Astrocyte (in vitro differentiated cells and primary cell): ENCODE measurements around the gene GLYATL1. TPM values are rescaled to one million over a fixed set of nuclear protein-coding genes. Genes with fewer than 3 reads are reported as not detected.

Experiments used
- DNase-seq: peaks from one replicate; pipeline ENCODE4 v3.0.0-alpha.2; 2010; ENCODE audit warnings: low read depth
- FAIRE-seq: peaks from 2 replicates; lab custom pipeline; 2011; peaks lifted over from hg19 to GRCh38; lab: Jason Lieb, UNC
- H2AFZ ChIP-seq: 2 replicates; pipeline ENCODE4 v1.6.0; 2012; ENCODE audit warnings: low read depth, low read length, inconsistent platforms
- H3K27ac ChIP-seq: 2 replicates; pipeline ENCODE4 v1.5.1; 2011; ENCODE audit warnings: low read depth, low read length, inconsistent platforms
- H3K27me3 ChIP-seq: 2 replicates; pipeline ENCODE4 v1.6.0; 2011; ENCODE audit warnings: low read length, inconsistent platforms; ENCODE audit not compliant: insufficient read depth
- H3K36me3 ChIP-seq: 2 replicates; pipeline ENCODE4 v1.5.1; 2011; ENCODE audit warnings: low read length, inconsistent platforms; ENCODE audit not compliant: insufficient read depth
- H3K4me1 ChIP-seq: 2 replicates; pipeline ENCODE4 v1.5.1; 2011; ENCODE audit warnings: low read length, inconsistent platforms; ENCODE audit not compliant: insufficient read depth
- H3K4me2 ChIP-seq: 2 replicates; pipeline ENCODE4 v1.6.0; 2012; ENCODE audit warnings: low read length, inconsistent platforms
- H3K4me3 ChIP-seq: 2 replicates; pipeline ENCODE4 v1.5.1; 2011; ENCODE audit warnings: low read depth, mild to moderate bottlenecking, low read length, inconsistent platforms; ENCODE audit not compliant: insufficient read depth
- H3K79me2 ChIP-seq: 2 replicates; pipeline ENCODE4 v1.6.0; 2012; ENCODE audit warnings: mild to moderate bottlenecking, low read length, inconsistent platforms; ENCODE audit not compliant: insufficient read depth
- H3K9ac ChIP-seq: 2 replicates; pipeline ENCODE4 v1.6.0; 2012; ENCODE audit warnings: mild to moderate bottlenecking, low read length, inconsistent platforms
- H3K9me3 ChIP-seq: 2 replicates; pipeline ENCODE4 v1.5.1; 2012; ENCODE audit warnings: low read depth, mild to moderate bottlenecking, low read length, inconsistent platforms; ENCODE audit not compliant: insufficient read depth
- H4K20me1 ChIP-seq: 2 replicates; pipeline ENCODE4 v1.6.0; 2012; ENCODE audit warnings: low read length, inconsistent platforms; ENCODE audit not compliant: insufficient read depth
- H3K27ac Mint-ChIP-seq: one replicate; pipeline ENCODE4 v1.8.0; 2021; ENCODE audit warnings: mild to moderate bottlenecking, mixed read lengths; ENCODE audit not compliant: unreplicated experiment
- H3K27me3 Mint-ChIP-seq: one replicate; pipeline ENCODE4 v1.8.0; 2021; ENCODE audit warnings: low read depth, mixed read lengths; ENCODE audit not compliant: unreplicated experiment
- H3K36me3 Mint-ChIP-seq: one replicate; pipeline ENCODE4 v1.8.0; 2021; ENCODE audit warnings: low read depth, mixed read lengths; ENCODE audit not compliant: unreplicated experiment
- H3K4me1 Mint-ChIP-seq: one replicate; pipeline ENCODE4 v1.8.0; 2021; ENCODE audit warnings: low read depth, mixed read lengths; ENCODE audit not compliant: unreplicated experiment
- H3K4me3 Mint-ChIP-seq: one replicate; pipeline ENCODE4 v1.8.0; 2021; ENCODE audit warnings: mild to moderate bottlenecking, moderate library complexity, mixed read lengths; ENCODE audit not compliant: unreplicated experiment
- H3K9me3 Mint-ChIP-seq: one replicate; pipeline ENCODE4 v1.8.0; 2021; ENCODE audit warnings: mild to moderate bottlenecking, mixed read lengths; ENCODE audit not compliant: unreplicated experiment
- EZH2 ChIP-seq: IDR thresholded peaks from 2 replicates; pipeline ENCODE4 v1.6.1; 2012; ENCODE audit warnings: mild to moderate bottlenecking, low read length, inconsistent platforms; ENCODE audit not compliant: insufficient read depth
- total RNA-seq: library from RNA; stranded (reverse); gene quantifications from 2 replicates; pipeline ENCODE4 v1.2.1, GENCODE V29; 2021
- TF ChIP-seq, protein P1 (sequence below): IDR thresholded peaks from 2 replicates; pipeline ENCODE4 v1.5.1; 2011; ENCODE audit warnings: low read depth, mild to moderate bottlenecking, inconsistent platforms, low read length, moderate library complexity; ENCODE audit not compliant: insufficient read depth

GLYATL1 gene
- total RNA-seq, 1 donor from 2014 or later: not detected

DNA sequence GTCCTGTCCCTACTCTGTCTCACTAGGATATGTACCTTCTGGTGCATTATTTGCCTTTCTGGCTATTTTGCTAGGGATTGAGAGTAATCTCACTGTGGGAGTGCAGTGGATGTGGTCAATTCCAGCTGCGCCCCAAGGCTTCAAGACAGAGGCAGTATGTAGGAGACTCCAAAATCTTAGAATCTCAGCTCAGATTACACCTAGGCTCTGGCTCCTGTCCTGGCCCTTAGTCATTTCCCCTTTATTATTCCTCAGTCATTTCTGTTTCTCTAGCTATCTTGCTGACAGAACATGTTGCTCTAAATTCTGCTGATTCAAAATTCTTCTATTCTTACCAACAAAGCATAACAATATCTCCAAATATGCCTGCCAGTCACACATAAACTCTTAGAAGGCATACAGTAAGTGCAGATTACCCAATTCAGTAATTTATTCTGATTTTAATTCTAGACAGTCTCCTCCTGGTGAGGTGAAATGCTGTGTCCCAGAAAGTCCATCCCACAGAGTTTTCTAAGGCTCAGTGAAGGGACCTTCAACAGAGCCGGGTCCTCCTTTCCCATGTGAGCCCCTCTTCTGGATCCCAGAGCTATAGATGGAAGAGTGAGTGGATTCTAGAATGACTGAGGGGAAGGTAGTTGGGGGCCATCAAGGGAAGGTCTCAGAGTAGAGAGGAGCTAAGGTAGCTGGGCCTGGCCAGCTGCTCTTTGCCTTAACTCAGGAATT lies 24.3 kb upstream of the GLYATL1 start:
- no peaks in the 10 kb centered on the region for H3K36me3 Mint-ChIP-seq
- Histone ChIP-seq H3K9me3 (peaks cover 2% of the 10 kb centered on the region), H3K9ac (no peak overlapping the region), H4K20me1 (no peaks in the 10 kb centered on the region), H3K4me3 (no peak overlapping the region), H3K4me1 (peaks cover 7% of the 10 kb centered on the region), H3K27me3 (no peaks in the 10 kb centered on the region), H3K36me3 (no peaks in the 10 kb centered on the region), H2AFZ (no peak overlapping the region), H3K79me2 (no peaks in the 10 kb centered on the region), H3K27ac (no peak overlapping the region), H3K4me2 (no peak overlapping the region)
- no peak for FAIRE-seq
- peaks cover 2% of the 10 kb centered on the region for H3K4me1 Mint-ChIP-seq
- no peak overlapping the region for H3K4me3 Mint-ChIP-seq
- DNase-seq: peak; percentile 27
- no peak overlapping the region for H3K27ac Mint-ChIP-seq
- TF ChIP-seq EZH2: no peak
- TF ChIP-seq, protein P1, sequence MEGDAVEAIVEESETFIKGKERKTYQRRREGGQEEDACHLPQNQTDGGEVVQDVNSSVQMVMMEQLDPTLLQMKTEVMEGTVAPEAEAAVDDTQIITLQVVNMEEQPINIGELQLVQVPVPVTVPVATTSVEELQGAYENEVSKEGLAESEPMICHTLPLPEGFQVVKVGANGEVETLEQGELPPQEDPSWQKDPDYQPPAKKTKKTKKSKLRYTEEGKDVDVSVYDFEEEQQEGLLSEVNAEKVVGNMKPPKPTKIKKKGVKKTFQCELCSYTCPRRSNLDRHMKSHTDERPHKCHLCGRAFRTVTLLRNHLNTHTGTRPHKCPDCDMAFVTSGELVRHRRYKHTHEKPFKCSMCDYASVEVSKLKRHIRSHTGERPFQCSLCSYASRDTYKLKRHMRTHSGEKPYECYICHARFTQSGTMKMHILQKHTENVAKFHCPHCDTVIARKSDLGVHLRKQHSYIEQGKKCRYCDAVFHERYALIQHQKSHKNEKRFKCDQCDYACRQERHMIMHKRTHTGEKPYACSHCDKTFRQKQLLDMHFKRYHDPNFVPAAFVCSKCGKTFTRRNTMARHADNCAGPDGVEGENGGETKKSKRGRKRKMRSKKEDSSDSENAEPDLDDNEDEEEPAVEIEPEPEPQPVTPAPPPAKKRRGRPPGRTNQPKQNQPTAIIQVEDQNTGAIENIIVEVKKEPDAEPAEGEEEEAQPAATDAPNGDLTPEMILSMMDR: no peak
- H3K27me3 Mint-ChIP-seq: peaks cover 6% of the 10 kb centered on the region
- H3K9me3 Mint-ChIP-seq: peaks cover 18% of the 10 kb centered on the region

DNA sequence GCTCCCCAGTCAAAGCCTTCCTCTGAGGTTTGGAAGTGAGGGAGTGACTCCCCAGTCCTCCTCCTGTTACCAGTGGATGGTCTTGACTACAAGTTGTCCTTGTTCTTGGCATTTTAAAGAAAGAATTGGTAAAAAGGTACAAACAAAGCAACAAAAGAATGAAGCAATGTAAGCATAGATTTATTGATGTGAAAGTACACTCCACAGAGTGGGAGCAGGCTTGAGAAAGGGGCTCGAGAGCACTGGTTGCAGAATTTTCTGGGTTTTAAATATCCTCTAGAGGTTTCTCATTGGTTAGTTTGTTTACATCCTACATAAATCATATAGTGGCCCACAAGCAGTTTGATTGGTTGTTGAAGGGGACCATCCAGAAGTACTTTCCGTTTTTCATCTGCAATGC lies 22.7 kb upstream of the GLYATL1 start:
- Histone ChIP-seq H3K4me2 (no peak overlapping the region), H2AFZ (no peak overlapping the region), H3K79me2 (no peaks in the 10 kb centered on the region), H3K9ac (no peak overlapping the region), H4K20me1 (no peaks in the 10 kb centered on the region), H3K36me3 (no peaks in the 10 kb centered on the region), H3K4me1 (peaks cover 7% of the 10 kb centered on the region), H3K27ac (no peak overlapping the region), H3K27me3 (no peaks in the 10 kb centered on the region), H3K4me3 (no peak overlapping the region), H3K9me3 (peaks cover 2% of the 10 kb centered on the region)
- H3K9me3 Mint-ChIP-seq: peaks cover 18% of the 10 kb centered on the region
- H3K4me1 Mint-ChIP-seq: peaks cover 2% of the 10 kb centered on the region
- peaks cover 7% of the 10 kb centered on the region for H3K27me3 Mint-ChIP-seq
- H3K36me3 Mint-ChIP-seq: no peaks in the 10 kb centered on the region
- TF ChIP-seq, protein P1: no peak
- H3K27ac Mint-ChIP-seq: no peak overlapping the region
- FAIRE-seq (no peak), DNase-seq (no peak)
- no peak overlapping the region for H3K4me3 Mint-ChIP-seq

DNA sequence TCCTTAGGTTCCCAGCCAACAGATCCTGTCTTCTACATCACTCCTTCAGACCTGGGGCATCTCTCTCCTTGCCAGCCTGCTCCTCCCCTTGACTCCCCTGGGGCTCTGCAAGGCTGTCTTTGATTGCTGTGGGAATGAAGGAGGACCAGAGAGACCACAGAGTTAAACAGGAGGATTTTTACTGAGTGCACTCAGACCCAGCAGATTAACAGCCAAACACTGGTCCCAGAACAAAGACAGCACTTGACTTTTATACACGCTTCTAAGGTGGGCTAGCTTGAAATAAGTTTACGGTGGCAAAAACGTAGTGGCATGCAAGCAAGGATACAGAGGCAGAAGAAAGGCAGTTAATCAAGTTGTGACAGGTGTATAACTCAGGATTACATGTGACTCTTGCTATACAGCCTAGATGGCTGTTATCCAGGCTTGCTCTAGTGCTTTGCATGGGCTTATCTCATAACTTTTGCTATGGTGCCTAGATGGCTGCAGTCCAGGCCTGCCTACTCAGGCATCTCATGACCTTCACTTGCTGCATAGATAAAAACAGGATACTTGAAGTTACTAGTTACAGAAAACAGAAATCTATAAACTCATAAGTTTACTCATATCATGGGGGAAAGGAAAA lies 22.0 kb upstream of the GLYATL1 start:
- Mint-ChIP-seq H3K27ac (no peak overlapping the region), H3K9me3 (peaks cover 18% of the 10 kb centered on the region), H3K27me3 (peaks cover 7% of the 10 kb centered on the region), H3K4me3 (no peak overlapping the region), H3K36me3 (no peaks in the 10 kb centered on the region), H3K4me1 (peaks cover 2% of the 10 kb centered on the region)
- H3K27ac ChIP-seq: no peak overlapping the region
- H4K20me1 ChIP-seq: no peaks in the 10 kb centered on the region
- FAIRE-seq (no peak), DNase-seq (no peak)
- TF ChIP-seq EZH2: no peak
- TF ChIP-seq, protein P1: no peak
- H3K4me1 ChIP-seq: peaks cover 7% of the 10 kb centered on the region
- no peaks in the 10 kb centered on the region for H3K27me3 ChIP-seq
- H3K4me2 ChIP-seq: no peak overlapping the region
- no peak overlapping the region for H3K9ac ChIP-seq
- no peak overlapping the region for H2AFZ ChIP-seq
- H3K9me3 ChIP-seq: peaks cover 2% of the 10 kb centered on the region
- H3K4me3 ChIP-seq: no peak overlapping the region
- H3K79me2 ChIP-seq: no peaks in the 10 kb centered on the region
- H3K36me3 ChIP-seq: no peaks in the 10 kb centered on the region
